ENCODE results near the gene USP49. TPM values are rescaled to one million over a fixed set of nuclear protein-coding genes. Genes with fewer than 3 reads are reported as not detected.
A peak's percentile ranks its signal among the peaks of the same experiment; 100 is the strongest.

Gene USP49
- polyA plus RNA-seq, 1 of the 3 experiments (the other 2 are of a cell fraction): 2.4 TPM

- TF ChIP-seq SIN3A (IDR thresholded peaks at IDR 0.05; ENCODE audit: borderline replicate concordance, low read depth, low read length) (no peak), GATA2 (CRISPR knock-in tag; IDR thresholded peaks at IDR 0.05) (no peak), TEAD4 (IDR thresholded peaks at IDR 0.05; ENCODE audit: borderline replicate concordance, insufficient read depth) (no peak), MAX (IDR thresholded peaks at IDR 0.05; ENCODE audit: low read depth) (no peak)
Measured at GRCh38 chr6:41927253-41927652, 32.1 kb upstream of the USP49 start (continued).

GRCh38 chr6:41922154-41922553 is 27.0 kb upstream of the USP49 start:
- POLR2A ChIA-PET: interaction anchor here (1.3 kb wide), 1 partner anchor 17 kb away, joined by 7 read pairs; no protein-coding TSS in a partner anchor
- peak overlapping the region; percentile 98 for H3K9ac ChIP-seq
- no peak for DNase-seq
- H3K36me3 ChIP-seq (replicated peaks in 1 of 2; ENCODE audit: control insufficient read depth in 1 of 2, insufficient read depth in 2 of 2, low read length in 1 of 2): peaks cover 6 to 11% of the 10 kb centered on the region in 2 experiments
- no peaks in the 10 kb centered on the region for H3K9me2 ChIP-seq
- H3K4me1 ChIP-seq (ENCODE audit: control insufficient read depth in 1 of 2, insufficient read depth in 2 of 2, low read depth in 1 of 2, low read length in 1 of 2): peaks cover 14 to 18% of the 10 kb centered on the region in 2 experiments; a peak in 3 of 4 replicates
- H3K4me2 ChIP-seq: peak overlapping the region; percentile 81
- H3K27ac ChIP-seq (ENCODE audit: low read depth in 2 of 2, low read length in 1 of 2): peak overlapping the region in 1 of 2 experiments; percentile 99; a peak in 2 of 4 replicates
- no peaks in the 10 kb centered on the region for H3K9me3 ChIP-seq
- CTCF ChIA-PET: interaction anchor here (1.3 to 5.4 kb wide), 10 partner anchors 9 to 135 kb away, joined by 5 to 70 read pairs (median 14); partner anchors contain the start of genes TOMM6 and USP49
- no peak overlapping the region for H2AFZ ChIP-seq (ENCODE audit: low read depth)
- H3F3A ChIP-seq (replicated peaks; ENCODE audit: insufficient read depth): peaks cover 7% of the 10 kb centered on the region
- TF ChIP-seq TAF1 (IDR thresholded peaks at IDR 0.05; ENCODE audit: borderline replicate concordance, low read depth, low read length): no peak
- no peak for TF ChIP-seq USF2 (IDR thresholded peaks at IDR 0.05; ENCODE audit: borderline replicate concordance, low read depth, low read length)
- H4K20me1 ChIP-seq (ENCODE audit: insufficient read depth): peaks cover 2% of the 10 kb centered on the region
- H3K27me3 ChIP-seq (ENCODE audit: insufficient read depth): no peaks in the 10 kb centered on the region
- WGBS (ENCODE audit: low lambda C conversion rate): 7% methylated on average over 7 of the region's 7 CpGs
- H3K79me2 ChIP-seq (ENCODE audit: insufficient read depth): peaks cover 88% of the 10 kb centered on the region
- peak overlapping the region; percentile 55 to 99 for H3K4me3 ChIP-seq (ENCODE audit: low read depth in 2 of 2, low read length in 1 of 2)

- DNase-seq: no peak
- H3K4me1 ChIP-seq (ENCODE audit: control insufficient read depth in 1 of 2, insufficient read depth in 2 of 2, low read depth in 1 of 2, low read length in 1 of 2): peaks cover 14 to 18% of the 10 kb centered on the region in 2 experiments; a peak in 3 of 4 replicates
- no peaks in the 10 kb centered on the region for H3K9me2 ChIP-seq
- peak overlapping the region; percentile 55 to 99 for H3K4me3 ChIP-seq (ENCODE audit: low read depth in 2 of 2, low read length in 1 of 2)
- POLR2A ChIA-PET: interaction anchor here (1.0 to 1.5 kb wide), 6 partner anchors 18 to 134 kb away, joined by 3 to 14 read pairs (median 5); partner anchors contain the start of genes TAF8 and TOMM6
- H4K20me1 ChIP-seq (ENCODE audit: insufficient read depth): no peaks in the 10 kb centered on the region
- H3K4me2 ChIP-seq: peak overlapping the region; percentile 81
- CTCF ChIA-PET: interaction anchor here (0.8 to 5.4 kb wide), 21 partner anchors 9 to 626 kb away, joined by 3 to 70 read pairs (median 6); partner anchors contain the start of genes TAF8, TOMM6 and USP49
- H3K36me3 ChIP-seq (replicated peaks in 1 of 2; ENCODE audit: control insufficient read depth in 1 of 2, insufficient read depth in 2 of 2, low read length in 1 of 2): peaks cover 6 to 9% of the 10 kb centered on the region in 2 experiments
- H3K27me3 ChIP-seq (ENCODE audit: insufficient read depth): no peaks in the 10 kb centered on the region
- peaks cover 7% of the 10 kb centered on the region for H3F3A ChIP-seq (replicated peaks; ENCODE audit: insufficient read depth)
- WGBS (ENCODE audit: low lambda C conversion rate): 3% methylated on average over 19 of the region's 20 CpGs
- peak overlapping the region; percentile 96 to 99 for H3K27ac ChIP-seq (ENCODE audit: low read depth in 2 of 2, low read length in 1 of 2)
- H2AFZ ChIP-seq (ENCODE audit: low read depth): peak overlapping the region; percentile 85; the same call in 1 of the 2 replicates
- H3K9me3 ChIP-seq: no peaks in the 10 kb centered on the region
- H3K9ac ChIP-seq: peak overlapping the region; percentile 98
- peaks cover 88% of the 10 kb centered on the region for H3K79me2 ChIP-seq (ENCODE audit: insufficient read depth)
- TF ChIP-seq EP300 (IDR thresholded peaks at IDR 0.05; ENCODE audit: borderline replicate concordance in 1 of 2, low read depth in 1 of 2, low read length in 1 of 2) (no peak), RXRA (IDR thresholded peaks at IDR 0.05; ENCODE audit: borderline replicate concordance, low read depth) (no peak), FOXM1 (IDR thresholded peaks at IDR 0.05; ENCODE audit: low read depth) (no peak), TEAD4 (IDR thresholded peaks at IDR 0.05; ENCODE audit: borderline replicate concordance, insufficient read depth) (no peak), EZH2phosphoT487 (IDR thresholded peaks at IDR 0.05; ENCODE audit: borderline replicate concordance, low read depth) (no peak), MXI1 (IDR thresholded peaks at IDR 0.05; ENCODE audit: low read depth, low read length) (no peak), GATA2 (CRISPR knock-in tag; IDR thresholded peaks at IDR 0.05) (no peak), REST (IDR thresholded peaks at IDR 0.05; ENCODE audit: low read depth, low read length) (no peak), USF1 (IDR thresholded peaks at IDR 0.05; ENCODE audit: borderline replicate concordance, low read depth) (no peak), USF2 (IDR thresholded peaks at IDR 0.05; ENCODE audit: borderline replicate concordance, low read depth, low read length) (no peak), CTCF (IDR thresholded peaks at IDR 0.05) (no peak)
Measured at GRCh38 chr6:41921712-41921998, 26.5 kb upstream of the USP49 start.
